GM11168 (cell line): ENCODE data around the gene TMEM254.
"Not testable (repeated sequence)": the region's sequence is repeated elsewhere in the genome, so short reads cannot be mapped to it uniquely, and the experiment has no call there.

Experiments used
- in situ Hi-C: fragments of 300-500 bp; cut with MboI; formaldehyde crosslinking; loops from one replicate; pipeline ENCODE4 v1.12.0; 2022; ENCODE audit warnings: low sequenced_read_pairs; ENCODE audit not compliant: unreplicated experiment

Gene TMEM254

GRCh38 chr10:80072584-80072983, 5.9 kb upstream of the TMEM254 start:
- in situ Hi-C loops: no loop called here

- in situ Hi-C loops: no loop called here
Observed at GRCh38 chr10:80075781-80076180, 2.7 kb upstream of the TMEM254 start.

- in situ Hi-C loops: no loop called here
Observed at GRCh38 chr10:80077869-80078447, 507 bp upstream of the TMEM254 start.

GRCh38 chr10:80079312-80079719, 851 bp downstream of the TMEM254 start:
- in situ Hi-C loops: no loop called here

GRCh38 chr10:80081026-80081425, 2.6 kb downstream of the TMEM254 start:
- in situ Hi-C loops: no loop called here

- in situ Hi-C loops: no loop called here
Observed at GRCh38 chr10:80081801-80082750, 3.6 kb downstream of the TMEM254 start.

- in situ Hi-C loops: no loop called here
Observed at GRCh38 chr10:80090121-80090520, 11.7 kb downstream of the TMEM254 start.

- in situ Hi-C loops: no loop called here
Observed at GRCh38 chr10:80094231-80094630, 15.8 kb downstream of the TMEM254 start.

- in situ Hi-C loops: not testable (repeated sequence)
Observed at GRCh38 chr10:80098272-80098671, 19.8 kb downstream of the TMEM254 start.

- in situ Hi-C loops: not testable (repeated sequence)
Observed at GRCh38 chr10:80099295-80099694, 20.8 kb downstream of the TMEM254 start.

GRCh38 chr10:80100116-80100515, 21.7 kb downstream of the TMEM254 start:
- in situ Hi-C loops: no loop called here

- in situ Hi-C loops: no loop called here
Observed at GRCh38 chr10:80100861-80101695, 22.6 kb downstream of the TMEM254 start.

- in situ Hi-C loops: no loop called here
Observed at GRCh38 chr10:80104066-80104926, 25.8 kb downstream of the TMEM254 start.

- in situ Hi-C loops: no loop called here
Observed at GRCh38 chr10:80108576-80109239, 30.2 kb downstream of the TMEM254 start.

GRCh38 chr10:80110986-80111385, 32.5 kb downstream of the TMEM254 start:
- in situ Hi-C loops: no loop called here

- in situ Hi-C loops: no loop called here
Observed at GRCh38 chr10:80118669-80119068, 40.2 kb downstream of the TMEM254 start.

GRCh38 chr10:80122110-80122710, 43.7 kb downstream of the TMEM254 start:
- in situ Hi-C loops: no loop called here

- in situ Hi-C loops: no loop called here
Observed at GRCh38 chr10:80122746-80123145, 44.3 kb downstream of the TMEM254 start.

GRCh38 chr10:80126876-80127275, 48.4 kb downstream of the TMEM254 start:
- in situ Hi-C loops: no loop called here
